HepG2 (cell line): ENCODE measurements around the gene OST4. TPM values are rescaled to one million over a fixed set of nuclear protein-coding genes. Genes with fewer than 3 reads are reported as not detected.

Experiments
- JDP2 ChIP-seq: sonication (generic); formaldehyde crosslinking; IDR thresholded peaks from 2 replicates; pipeline ENCODE4 v1.8.1; 2022; ENCODE audit warnings: missing genetic modification reagents, borderline replicate concordance
- JUND ChIP-seq: sonication (generic); formaldehyde crosslinking; IDR thresholded peaks from 2 replicates; pipeline ENCODE4 v1.8.0; 2022; ENCODE audit warnings: mild to moderate bottlenecking, missing genetic modification reagents
- SMAD3 ChIP-seq: sonication (generic); formaldehyde crosslinking; IDR thresholded peaks from 2 replicates; pipeline ENCODE4 v1.4.0; 2020; ENCODE audit warnings: missing genetic modification reagents
- SP140L ChIP-seq: sonication (generic); formaldehyde crosslinking; IDR thresholded peaks from 2 replicates; pipeline ENCODE4 v1.4.0; 2020; ENCODE audit warnings: missing genetic modification reagents, borderline replicate concordance
- SRF ChIP-seq: IDR thresholded peaks from 2 replicates; pipeline ENCODE4 v1.6.1; 2011; ENCODE audit warnings: mild to moderate bottlenecking, low read depth, low read length, moderate library complexity
- USF2 ChIP-seq, 2 experiments: sonication (generic) in 1 of 2; formaldehyde crosslinking in 1 of 2; IDR thresholded peaks; 2 replicates each; pipeline versions ENCODE4 v1.5.1 to v1.6.1; 2011 to 2020; ENCODE audit warnings: borderline replicate concordance in 1 of 2, low read depth in 1 of 2, low read length in 1 of 2, mild to moderate bottlenecking in 1 of 2, missing genetic modification reagents in 1 of 2, moderate library complexity in 1 of 2
- ZBTB40 ChIP-seq, 2 experiments: fragments of 450-650 bp in 1 of 2; sonication (generic) in 1 of 2; formaldehyde crosslinking in 1 of 2; IDR thresholded peaks; 2 replicates each; pipeline versions ENCODE4 v1.6.1 to v1.8.0; 2016 to 2022; ENCODE audit warnings: antibody characterized with exemption in 1 of 2, mild to moderate bottlenecking in 1 of 2, missing genetic modification reagents in 1 of 2
- ZIK1 ChIP-seq: sonication (generic); formaldehyde crosslinking; IDR thresholded peaks from 2 replicates; pipeline ENCODE4 v1.5.0; 2020; ENCODE audit warnings: mild to moderate bottlenecking, low read depth, missing genetic modification reagents, borderline replicate concordance
- ZNF619 ChIP-seq: sonication (generic); formaldehyde crosslinking; IDR thresholded peaks from 2 replicates; pipeline ENCODE4 v1.4.0; 2020; ENCODE audit warnings: mild to moderate bottlenecking, missing genetic modification reagents
- ZNF879 ChIP-seq: sonication (generic); formaldehyde crosslinking; IDR thresholded peaks from 2 replicates; pipeline ENCODE4 v1.8.1; 2023; ENCODE audit warnings: missing genetic modification reagents
- polyA plus RNA-seq, 8 experiments: library from polyadenylated mRNA; depleted of rRNA in 3 of 8; stranded (reverse) in 7 of 8; unstranded in 1 of 8; fragments of >200 nt; fragmentation: Illumina TruSeq in 4 of 8; extraction: Trizol in 4 of 8; gene quantifications; 2 replicates each; pipeline versions ENCODE4 v1.2.1 to v1.2.3, GENCODE V29; 2011 to 2016; ENCODE audit warnings: low read depth in 4 of 8, missing spikeins in 1 of 8, mixed read lengths in 1 of 8; ENCODE audit not compliant: insufficient read depth in 1 of 8
- total RNA-seq, 5 experiments: library from RNA; depleted of rRNA; stranded (reverse); fragments of >200 nt; fragmentation: Illumina TruSeq; extraction: Trizol; gene quantifications; 2 replicates each; pipeline ENCODE4 v1.2.3, GENCODE V29; 2016; ENCODE audit warnings: low read depth in 1 of 5
- TF ChIP-seq, protein P1 (sequence below): IDR thresholded peaks from 2 replicates; pipeline ENCODE4 v1.6.1; 2016; ENCODE audit warnings: missing compliant biosample characterization, missing genetic modification reagents, borderline replicate concordance
- TF ChIP-seq, protein P2 (sequence below): sonication (generic); formaldehyde crosslinking; IDR thresholded peaks from 2 replicates; pipeline ENCODE4 v1.4.0; 2020; ENCODE audit warnings: missing genetic modification reagents

OST4 gene
- total and polyA plus RNA-seq, 2 of the 13 experiments (the other 11 are each of a cell fraction or from before 2014, with no cell fraction given) = 498 to 584 TPM

- TF ChIP-seq SP140L (CRISPR knock-in tag) (no peak), ZIK1 (CRISPR knock-in tag) (no peak; the same call in 1 of the 2 replicates), JDP2 (CRISPR knock-in tag) (no peak), SMAD3 (CRISPR knock-in tag) (no peak), ZNF879 (no peak), SRF (peak; percentile 80), ZNF619 (CRISPR knock-in tag) (peak; percentile 25; the same call in 1 of the 2 replicates), USF2 (IDR thresholded peaks at IDR 0.05; ENCODE audit: low read depth, low read length) (no peak), USF2 (CRISPR knock-in tag; IDR thresholded peaks at IDR 0.05; ENCODE audit: borderline replicate concordance) (no peak; the same call in 1 of the 2 replicates), ZBTB40 (IDR thresholded peaks at IDR 0.05) (no peak), ZBTB40 (CRISPR knock-in tag; IDR thresholded peaks at IDR 0.05) (no peak), JUND (CRISPR knock-in tag) (no peak)
- TF ChIP-seq, protein P1, sequence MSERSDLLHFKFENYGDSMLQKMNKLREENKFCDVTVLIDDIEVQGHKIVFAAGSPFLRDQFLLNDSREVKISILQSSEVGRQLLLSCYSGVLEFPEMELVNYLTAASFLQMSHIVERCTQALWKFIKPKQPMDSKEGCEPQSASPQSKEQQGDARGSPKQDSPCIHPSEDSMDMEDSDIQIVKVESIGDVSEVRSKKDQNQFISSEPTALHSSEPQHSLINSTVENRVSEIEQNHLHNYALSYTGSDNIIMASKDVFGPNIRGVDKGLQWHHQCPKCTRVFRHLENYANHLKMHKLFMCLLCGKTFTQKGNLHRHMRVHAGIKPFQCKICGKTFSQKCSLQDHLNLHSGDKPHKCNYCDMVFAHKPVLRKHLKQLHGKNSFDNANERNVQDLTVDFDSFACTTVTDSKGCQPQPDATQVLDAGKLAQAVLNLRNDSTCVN (CRISPR knock-in tag) = peak; percentile 45; the same call in 1 of the 2 replicates
- TF ChIP-seq, protein P2, sequence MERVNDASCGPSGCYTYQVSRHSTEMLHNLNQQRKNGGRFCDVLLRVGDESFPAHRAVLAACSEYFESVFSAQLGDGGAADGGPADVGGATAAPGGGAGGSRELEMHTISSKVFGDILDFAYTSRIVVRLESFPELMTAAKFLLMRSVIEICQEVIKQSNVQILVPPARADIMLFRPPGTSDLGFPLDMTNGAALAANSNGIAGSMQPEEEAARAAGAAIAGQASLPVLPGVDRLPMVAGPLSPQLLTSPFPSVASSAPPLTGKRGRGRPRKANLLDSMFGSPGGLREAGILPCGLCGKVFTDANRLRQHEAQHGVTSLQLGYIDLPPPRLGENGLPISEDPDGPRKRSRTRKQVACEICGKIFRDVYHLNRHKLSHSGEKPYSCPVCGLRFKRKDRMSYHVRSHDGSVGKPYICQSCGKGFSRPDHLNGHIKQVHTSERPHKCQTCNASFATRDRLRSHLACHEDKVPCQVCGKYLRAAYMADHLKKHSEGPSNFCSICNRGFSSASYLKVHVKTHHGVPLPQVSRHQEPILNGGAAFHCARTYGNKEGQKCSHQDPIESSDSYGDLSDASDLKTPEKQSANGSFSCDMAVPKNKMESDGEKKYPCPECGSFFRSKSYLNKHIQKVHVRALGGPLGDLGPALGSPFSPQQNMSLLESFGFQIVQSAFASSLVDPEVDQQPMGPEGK (CRISPR knock-in tag) = no peak
These were observed 756 bp upstream of the OST4 start (continued) for GRCh38 chr2:27071990-27072830.
